Measurements from ENCODE around the gene IGFBP3.
A peak's percentile ranks its signal among the peaks of the same experiment; 100 is the strongest.

IGFBP3 gene

GRCh38 chr7:45891462-45892402, 29.3 kb downstream of the IGFBP3 start:
- no peak for DNase-seq

DNA sequence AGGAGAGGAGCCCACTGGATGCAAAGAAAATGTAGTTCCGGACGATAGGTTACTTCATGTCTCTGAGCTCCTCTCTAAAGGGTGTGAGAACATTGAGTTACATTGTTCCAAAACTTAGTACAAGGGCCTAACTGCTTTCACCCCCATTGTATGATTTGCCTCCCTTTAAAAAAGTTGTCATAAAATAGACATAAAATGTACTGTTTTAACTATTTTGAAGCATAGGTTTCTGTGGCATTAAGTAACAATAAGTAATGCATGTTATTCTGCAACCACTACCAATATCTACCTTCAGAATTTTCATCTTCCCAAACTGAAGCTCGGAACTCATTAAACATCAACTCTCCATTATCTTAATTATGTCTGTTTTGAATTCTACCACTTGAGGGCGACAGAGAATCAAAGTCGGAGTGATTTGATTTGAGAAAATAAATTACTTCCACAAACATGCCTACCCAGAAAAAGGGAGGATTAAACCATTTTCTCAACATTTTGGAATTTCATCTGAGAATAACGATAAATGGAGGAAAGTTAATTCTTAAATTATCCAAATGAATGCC, 30.1 kb downstream of the IGFBP3 start:
- DNase-seq: peak; percentile 55

DNA sequence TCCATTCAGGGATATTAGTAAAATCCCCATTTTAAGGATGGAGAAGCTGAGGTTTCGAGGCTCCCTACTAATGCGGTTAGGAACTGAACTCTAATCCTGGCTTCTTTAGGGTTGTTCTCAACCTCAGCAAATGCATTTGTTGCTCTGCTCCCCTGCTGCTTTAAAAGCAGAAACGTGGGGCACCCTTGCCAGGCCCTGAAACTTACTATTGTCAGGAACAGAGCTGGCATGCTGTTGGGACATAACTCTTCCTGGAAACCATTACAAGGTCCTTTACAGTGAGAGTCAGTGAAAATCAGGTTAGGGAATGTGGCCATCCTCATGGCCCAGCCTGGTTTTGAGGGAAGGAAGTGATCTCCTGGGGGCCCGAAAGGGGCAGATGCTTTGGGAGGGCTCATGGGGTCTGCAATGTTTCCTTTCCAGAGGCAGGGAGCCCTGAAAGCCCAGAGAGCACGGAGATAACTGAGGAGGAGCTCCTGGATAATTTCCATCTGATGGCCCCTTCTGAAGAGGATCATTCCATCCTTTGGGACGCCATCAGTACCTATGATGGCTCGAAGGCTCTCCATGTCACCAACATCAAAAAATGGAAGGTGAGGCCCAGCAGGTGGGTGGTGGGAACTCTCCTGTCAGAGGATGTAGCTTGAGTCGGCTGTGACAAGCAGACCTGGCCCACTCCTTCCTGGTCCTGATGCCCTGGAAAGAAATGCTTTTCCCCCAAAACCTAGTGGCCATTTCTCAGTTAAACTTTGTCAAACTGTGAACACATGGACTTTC, 30.8 kb downstream of the IGFBP3 start:
- DNase-seq: no peak

DNA sequence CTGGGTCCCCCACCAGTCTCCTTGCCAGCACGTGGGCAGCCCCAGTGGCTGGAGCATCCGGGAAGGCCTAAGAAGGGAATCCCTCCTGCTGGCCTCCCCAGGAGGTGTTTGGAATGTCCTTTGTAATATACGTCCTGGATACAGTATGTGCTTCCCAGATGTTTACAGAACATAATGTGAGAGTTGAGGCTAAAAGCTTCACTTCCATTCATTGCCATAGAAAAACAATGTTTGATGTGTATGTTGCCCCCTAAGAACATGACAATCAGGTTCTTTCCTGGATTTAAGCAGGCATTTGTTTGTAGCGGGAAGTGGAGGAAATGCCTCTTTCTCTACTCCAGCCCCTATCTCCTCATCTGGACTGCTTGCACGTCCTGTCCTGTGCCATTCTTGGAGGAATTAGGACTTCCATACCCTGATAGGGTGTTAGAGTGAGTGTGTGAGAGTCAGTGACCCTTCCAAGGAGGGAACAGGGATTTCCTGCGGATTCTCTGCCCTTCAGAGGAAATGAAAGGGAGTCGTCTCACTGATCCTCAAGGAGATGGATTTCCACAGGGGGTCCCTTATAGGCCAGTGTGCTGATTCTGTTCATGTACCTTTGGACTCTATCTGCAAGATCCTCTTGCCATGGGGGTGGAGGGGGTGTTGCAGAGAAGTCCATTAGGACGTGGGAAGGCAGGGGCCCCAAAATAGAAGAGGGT, 31.6 kb downstream of the IGFBP3 start:
- no peak for DNase-seq

DNA sequence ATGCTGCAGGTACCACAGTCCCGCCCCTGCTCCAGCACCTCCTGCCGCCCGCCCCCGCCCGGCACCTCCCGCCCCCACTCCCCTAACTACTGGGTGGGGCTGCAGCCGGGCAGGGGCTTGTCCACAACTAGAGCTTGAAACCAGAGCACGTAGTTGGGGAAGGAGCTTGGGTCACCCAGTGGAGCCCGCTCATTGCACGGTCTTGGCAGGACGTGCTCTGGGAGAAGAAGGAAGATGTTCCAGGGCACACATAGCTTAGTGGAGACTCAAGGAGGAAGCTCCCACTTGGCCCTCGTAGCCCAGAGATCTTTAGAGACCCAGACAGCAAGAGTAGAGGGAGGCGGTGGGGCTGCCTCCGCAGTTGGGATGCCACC, 32.1 kb downstream of the IGFBP3 start:
- no peak for DNase-seq

GRCh38 chr7:45888185-45888992, 32.7 kb downstream of the IGFBP3 start, which contains the start of gene IGFBP1:
Gene IGFBP1 (plus strand): TSS chr7:45888488. CDS start chr7:45888653, 165 bp downstream.
- peak; percentile 30 for DNase-seq

- no peak for DNase-seq
Measured at GRCh38 chr7:45886931-45887667, 34.0 kb downstream of the IGFBP3 start.

DNA sequence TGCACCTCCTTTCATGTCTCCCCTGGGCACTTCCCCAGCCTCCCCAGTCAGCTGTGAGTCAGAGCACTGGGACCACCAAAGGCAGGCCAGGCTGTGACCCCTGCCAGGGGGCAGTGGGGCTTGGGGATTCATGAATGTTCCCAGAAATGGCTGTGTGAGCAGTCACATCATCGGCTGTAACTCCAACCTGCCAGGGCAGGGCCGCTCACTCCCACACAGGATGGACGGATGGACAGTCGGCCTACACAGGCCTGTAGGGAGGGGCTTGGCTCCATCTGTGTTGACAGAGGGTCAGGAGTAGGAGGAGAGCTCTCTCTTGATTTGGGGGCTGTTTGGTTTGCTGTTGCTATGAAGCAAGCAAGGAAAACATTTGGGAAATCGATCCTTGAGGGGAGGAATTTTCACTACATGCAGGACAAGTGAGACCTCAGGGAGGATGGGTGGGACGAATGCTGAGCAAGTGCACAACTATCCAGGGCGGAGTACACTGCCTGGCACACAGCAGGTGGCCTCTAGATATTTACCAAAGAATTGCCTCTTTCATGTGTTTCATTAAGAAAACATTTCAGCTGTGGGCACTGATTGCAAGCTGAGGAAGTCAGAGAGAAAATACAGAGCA, 35.7 kb downstream of the IGFBP3 start:
- peak; percentile 80 for DNase-seq

GRCh38 chr7:45884136-45884535, 36.9 kb downstream of the IGFBP3 start:
- no peak for DNase-seq

- no peak for DNase-seq
Measured at GRCh38 chr7:45882465-45882810, 38.6 kb downstream of the IGFBP3 start.

DNA sequence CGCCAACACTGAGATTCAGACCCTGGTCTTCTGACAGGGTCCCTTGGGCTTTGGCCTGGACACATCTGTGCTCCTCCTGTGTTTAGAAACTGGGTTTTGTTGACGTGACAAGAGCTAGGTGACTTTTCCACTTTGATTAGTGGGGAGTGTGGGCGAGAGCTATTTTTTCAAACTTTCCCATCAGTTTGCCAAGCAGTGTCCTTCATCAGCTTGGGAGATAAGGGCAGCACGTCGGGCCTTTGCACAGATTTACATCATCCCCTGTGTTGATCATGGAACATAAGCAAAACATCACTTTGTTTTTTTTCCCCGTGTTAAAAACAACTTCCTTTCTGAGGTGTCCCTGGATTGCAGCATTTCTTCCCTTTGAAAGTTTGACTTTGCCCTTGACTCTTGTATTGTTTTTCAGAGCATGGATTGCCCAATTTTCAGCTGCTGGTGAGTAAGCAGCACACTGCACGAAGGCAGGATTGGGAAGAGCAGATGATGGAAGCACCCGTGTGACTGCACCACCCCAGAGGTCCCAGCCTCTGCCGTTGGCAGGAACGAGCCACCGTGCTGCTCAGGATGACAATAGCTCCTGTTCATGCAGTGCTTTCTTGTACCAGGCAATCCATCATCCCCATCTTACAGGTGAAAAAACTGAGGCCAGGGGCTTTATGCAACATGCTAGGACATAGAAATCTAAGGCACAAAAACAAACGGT, 39.2 kb downstream of the IGFBP3 start:
- peak; percentile 51 for DNase-seq

GRCh38 chr7:45881280-45881758, 39.8 kb downstream of the IGFBP3 start:
- no peak for DNase-seq

DNA sequence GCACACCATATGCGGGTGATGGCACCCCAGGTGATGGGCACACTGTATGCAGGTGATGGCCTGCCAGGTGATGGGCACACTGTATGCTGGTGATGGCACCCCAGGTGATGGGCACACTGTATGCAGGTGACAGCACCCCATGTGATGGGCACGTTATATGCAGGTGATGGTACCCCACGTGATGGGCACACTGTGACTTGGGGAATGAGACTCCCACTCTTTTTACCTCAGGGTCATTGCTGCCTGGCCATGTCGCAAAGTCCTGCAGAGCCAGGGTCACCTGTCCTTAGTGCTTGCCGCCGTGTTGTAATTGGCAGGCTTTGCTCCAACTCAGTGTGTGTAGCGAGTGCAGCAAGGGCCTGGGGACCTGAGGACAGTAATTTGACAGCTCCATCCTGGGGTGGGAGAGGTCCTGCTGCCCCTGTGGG, 40.6 kb downstream of the IGFBP3 start:
- no peak for DNase-seq

DNA sequence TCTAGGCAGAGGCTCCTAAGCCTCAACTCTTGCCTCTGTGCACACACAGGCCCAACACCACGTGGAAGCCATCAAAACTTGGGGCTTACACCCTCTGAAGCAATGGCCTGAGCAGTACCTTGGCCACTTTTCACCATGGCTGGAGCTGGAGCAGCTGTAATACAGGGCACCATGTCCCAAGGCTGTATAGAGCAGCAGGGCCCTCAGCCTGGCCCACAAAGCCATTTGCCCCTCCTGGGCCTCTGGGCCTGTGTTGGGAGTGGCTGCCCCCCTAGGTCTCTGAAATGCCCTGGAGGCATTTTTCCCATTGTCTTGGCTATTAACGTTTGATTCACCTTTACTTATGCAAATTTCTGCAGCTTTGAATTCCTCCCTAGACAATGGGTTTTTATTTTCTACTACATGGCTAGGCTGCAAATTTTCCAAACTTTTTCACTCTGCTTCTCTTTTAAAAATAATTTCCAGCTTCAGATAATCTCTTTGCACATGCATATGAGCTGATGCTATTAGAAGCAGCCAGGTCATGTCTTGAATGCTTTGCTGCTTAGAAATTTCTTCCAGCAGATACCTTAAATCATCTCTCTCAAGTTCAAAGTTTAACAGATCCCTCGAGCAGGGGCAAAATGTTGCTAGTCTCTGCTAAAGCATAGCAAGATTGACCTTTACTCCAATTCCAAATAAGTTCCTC, 42.5 kb downstream of the IGFBP3 start:
- DNase-seq: no peak

GRCh38 chr7:45876519-45876918, 44.6 kb downstream of the IGFBP3 start:
- no peak for DNase-seq

GRCh38 chr7:45874408-45875131, 46.5 kb downstream of the IGFBP3 start:
- peak; percentile 93 for DNase-seq

- no peak for DNase-seq
Measured at GRCh38 chr7:45873355-45873754, 47.7 kb downstream of the IGFBP3 start.

GRCh38 chr7:45873035-45873354, 48.1 kb downstream of the IGFBP3 start, which contains the start of gene CCDC201:
Gene CCDC201 (minus strand): TSS chr7:45873082. CDS start chr7:45873007, 75 bp downstream.
- DNase-seq: no peak

Measured in fibroblast of skin of back (primary cell).